K562 (cell line): Measurements from ENCODE around the gene CASP9. TPM values are rescaled to one million over a fixed set of nuclear protein-coding genes. Genes with fewer than 3 reads are reported as not detected.

ENCODE experiments used
- ATAC-seq: fragments of 200-7000 bp; cut with Tn5 transposase; 3 replicates; pipeline ENCODE4 v1.9.1; 2020; ENCODE audit warnings: moderate library complexity
- BruUV-seq: library from RNA; stranded (reverse); fragments of 400-500 nt; replicated peaks from 2 replicates; lab custom pipeline; 2021; lab: Mats Ljungman, UMichigan
- CTCF ChIA-PET: fragments of 300-600 bp; formaldehyde crosslinking; extraction: SDS; loops from one replicate; lab custom pipeline; 2021; ENCODE audit warnings: low intra/inter-chr PET ratio; lab: Yijun Ruan, JAX
- POLR2A ChIA-PET: fragments of 300-600, 350-650 bp; sonication (Branson Sonifier 250); formaldehyde crosslinking; extraction: SDS; loops from one replicate; lab custom pipeline; 2021; ENCODE audit warnings: antibody characterized with exemption, inconsistent platforms; lab: Yijun Ruan, JAX
- DNase-seq, 4 experiments: peaks; one replicate each; pipeline versions ENCODE4 v3.0.0 to v3.0.0-alpha.2; 2011 to 2018; ENCODE audit warnings: low spot score in 3 of 4, mixed read lengths in 3 of 4; ENCODE audit errors: extremely low read depth in 1 of 4
- FAIRE-seq: peaks from 2 replicates; lab custom pipeline; 2011; peaks lifted over from hg19 to GRCh38; lab: Jason Lieb, UNC
- H2AFZ ChIP-seq: 2 replicates; pipeline ENCODE4 v1.6.0; 2011; ENCODE audit warnings: low read depth, low read length, control low read depth, inconsistent platforms
- H3K27ac ChIP-seq: fragments of 200-600 bp; 3 replicates; pipeline ENCODE4 v1.8.0; 2011; ENCODE audit warnings: low read depth, mild to moderate bottlenecking, control low read depth, inconsistent platforms, low read length, moderate library complexity, mixed read lengths; ENCODE audit errors: extremely low read depth
- H3K27me3 ChIP-seq, 2 experiments: fragments of 300-600 bp in 1 of 2; 2 replicates in 1 of 2; 3 replicates in 1 of 2; pipeline versions ENCODE4 v1.6.0 to v1.8.0; 2011; ENCODE audit warnings: inconsistent platforms in 2 of 2, low read length in 2 of 2, mild to moderate bottlenecking in 1 of 2, mixed read lengths in 1 of 2, moderate library complexity in 1 of 2; ENCODE audit not compliant: control insufficient read depth in 2 of 2, insufficient read depth in 2 of 2
- H3K36me3 ChIP-seq: fragments of 300-600 bp; 3 replicates; pipeline ENCODE4 v1.8.0; 2011; ENCODE audit warnings: mild to moderate bottlenecking, low read length, inconsistent platforms; ENCODE audit not compliant: control insufficient read depth, insufficient read depth
- H3K4me1 ChIP-seq, 2 experiments: fragments of 200-600 bp in 1 of 2; replicated peaks in 1 of 2; 2 replicates in 1 of 2; 3 replicates in 1 of 2; pipeline versions ENCODE4 v1.5.1 to v1.8.0; 2011; ENCODE audit warnings: inconsistent platforms in 2 of 2, low read length in 2 of 2, mild to moderate bottlenecking in 1 of 2, mixed read lengths in 1 of 2, moderate library complexity in 1 of 2; ENCODE audit not compliant: control insufficient read depth in 2 of 2, insufficient read depth in 2 of 2
- H3K4me2 ChIP-seq: 2 replicates; pipeline ENCODE4 v1.6.1; 2011; ENCODE audit warnings: low read length, control low read depth, inconsistent platforms, mixed read lengths; ENCODE audit not compliant: insufficient read depth
- H3K4me3 ChIP-seq: fragments of 200-600 bp; sonication (generic), shearing (Covaris generic); 2 replicates; pipeline ENCODE4 v1.5.1; 2016; ENCODE audit warnings: control low read depth, inconsistent platforms
- H3K79me2 ChIP-seq: fragments of 200-600 bp; 3 replicates; pipeline ENCODE4 v1.8.0; 2011; ENCODE audit warnings: low read length, inconsistent platforms; ENCODE audit not compliant: control insufficient read depth, insufficient read depth
- H3K9ac ChIP-seq, 2 experiments: 2 replicates each; pipeline versions ENCODE4 v1.6.0 to v1.6.1; 2011; ENCODE audit warnings: low read depth in 2 of 2, low read length in 2 of 2, control low read depth in 1 of 2, inconsistent platforms in 1 of 2, mild to moderate bottlenecking in 1 of 2, mixed read lengths in 1 of 2; ENCODE audit not compliant: insufficient read depth in 1 of 2
- H3K9me1 ChIP-seq: one replicate; pipeline ENCODE4 v1.6.0; 2011; ENCODE audit warnings: inconsistent platforms, mild to moderate bottlenecking, low read length, moderate library complexity; ENCODE audit not compliant: control insufficient read depth, insufficient read depth
- H3K9me3 ChIP-seq: replicated peaks from 2 replicates; pipeline ENCODE4 v1.5.1; 2011; ENCODE audit warnings: low read depth, low read length, inconsistent platforms; ENCODE audit not compliant: control insufficient read depth, insufficient read depth
- H4K20me1 ChIP-seq: replicated peaks from 2 replicates; pipeline ENCODE4 v1.6.1; 2011; ENCODE audit warnings: low read length, inconsistent platforms, mixed read lengths; ENCODE audit not compliant: control insufficient read depth, insufficient read depth
- CHD1 ChIP-seq: fragments of 200-600 bp; sonication (generic); IDR thresholded peaks from one replicate; pipeline ENCODE4 v1.6.1; 2012; ENCODE audit warnings: mild to moderate bottlenecking, moderate library complexity, low read length, inconsistent platforms
- HDAC6 ChIP-seq: IDR thresholded peaks from 2 replicates; pipeline ENCODE4 v1.6.1; 2012; ENCODE audit warnings: low read depth, mild to moderate bottlenecking, control low read depth, inconsistent platforms, low read length, moderate library complexity
- KAT8 ChIP-seq: fragments of 450-650 bp; IDR thresholded peaks from 2 replicates; pipeline ENCODE4 v1.6.1; 2016; ENCODE audit warnings: low read depth, mild to moderate bottlenecking
- LCOR ChIP-seq: sonication (generic); formaldehyde crosslinking; IDR thresholded peaks from 2 replicates; pipeline ENCODE4 v1.8.0; 2022; ENCODE audit warnings: mild to moderate bottlenecking, missing genetic modification reagents
- MYC ChIP-seq, 2 experiments: fragments of 250-450 bp in 1 of 2; sonication (Bioruptor Pico) in 1 of 2; IDR thresholded peaks; 2 replicates each; pipeline versions ENCODE4 v1.5.1 to v1.6.1; 2012 to 2021; ENCODE audit warnings: low read depth in 2 of 2, borderline replicate concordance in 1 of 2, improper control_type of control experiment in 1 of 2, low read length in 1 of 2, mild to moderate bottlenecking in 1 of 2, moderate library complexity in 1 of 2
- NCOR1 ChIP-seq: fragments of 450-650 bp; IDR thresholded peaks from 2 replicates; pipeline ENCODE4 v1.6.1; 2016; ENCODE audit warnings: mild to moderate bottlenecking, moderate library complexity
- PHF21A ChIP-seq: fragments of 450-650 bp; IDR thresholded peaks from 2 replicates; pipeline ENCODE4 v1.6.1; 2017; ENCODE audit warnings: low read depth, borderline replicate concordance
- RUNX1 ChIP-seq: sonication (generic); IDR thresholded peaks from 2 replicates; pipeline ENCODE4 v1.6.1; 2016; ENCODE audit warnings: antibody characterized with exemption, low read depth
- SMAD1 ChIP-seq: fragments of 150-350 bp; IDR thresholded peaks from 2 replicates; pipeline ENCODE4 v1.6.1; 2014; ENCODE audit warnings: low read length, low read depth; ENCODE audit not compliant: partially characterized antibody
- TBP ChIP-seq: optimal IDR thresholded peaks from 2 replicates; pipeline ENCODE3; 2011; ENCODE audit warnings: low read depth, low read length, improper control_type of control experiment
- VEZF1 ChIP-seq: fragments of 200-800 bp; sonication (Bioruptor generic); IDR thresholded peaks from 2 replicates; pipeline ENCODE4 v1.6.1; 2017; ENCODE audit warnings: missing genetic modification characterization, missing compliant biosample characterization
- ZFP1 ChIP-seq: fragments of 450-650 bp; formaldehyde crosslinking; IDR thresholded peaks from 2 replicates; pipeline ENCODE4 v1.4.0; 2020; ENCODE audit warnings: mild to moderate bottlenecking, mixed read lengths
- ZKSCAN3 ChIP-seq: fragments of 250-450 bp; sonication (Bioruptor Pico); IDR thresholded peaks from 2 replicates; pipeline ENCODE4 v1.4.0; 2020
- ZKSCAN8 ChIP-seq: fragments of 200-800 bp; sonication (Bioruptor generic); IDR thresholded peaks from 2 replicates; pipeline ENCODE4 v1.6.1; 2016; ENCODE audit warnings: missing genetic modification characterization, missing compliant biosample characterization
- ZNF740 ChIP-seq, 3 experiments: fragments of 200-800 bp in 1 of 3; sonication (Bioruptor generic) in 1 of 3; sonication (generic) in 1 of 3; formaldehyde crosslinking in 1 of 3; IDR thresholded peaks; 2 replicates each; pipeline versions ENCODE4 v1.6.1 to v1.8.0; 2016 to 2022; ENCODE audit warnings: mild to moderate bottlenecking in 2 of 3, missing compliant biosample characterization in 2 of 3, missing genetic modification characterization in 2 of 3, missing genetic modification reagents in 1 of 3
- WGBS: fragments of 100-300 bp; shearing (Covaris generic); methylation state at CpG from one replicate; pipeline ENCODE4 v1.1.6; 2016; ENCODE audit warnings: low coverage, mixed read lengths; ENCODE audit not compliant: insufficient coverage; ENCODE audit errors: missing lambda C conversion rate; 5-methylcytosine and 5-hydroxymethylcytosine counted together
- in situ Hi-C: fragments of 300-500 bp; cut with MboI; formaldehyde crosslinking; loops from 4 replicates; pipeline ENCODE4 v1.15.0; 2018; ENCODE audit warnings: inconsistent platforms, mixed read lengths
- intact Hi-C: fragments of 100-400 bp; cut with micrococcal nuclease; formaldehyde crosslinking; loops from 2 replicates; pipeline ENCODE4 v1.14.2; 2022
- polyA plus RNA-seq, 8 experiments: library from polyadenylated mRNA; depleted of rRNA in 4 of 8; stranded (reverse) in 5 of 8; unstranded in 3 of 8; fragments of >200 nt; fragmentation: Nextera tagmentation in 2 of 8; fragmentation: Illumina TruSeq in 1 of 8; extraction: Ambion mirVana in 2 of 8; extraction: Trizol in 1 of 8; gene quantifications; 2 replicates each; pipeline versions ENCODE4 v1.2.1 to v1.2.3, GENCODE V29; 2011 to 2014; ENCODE audit warnings: inconsistent platforms in 1 of 8, missing spikeins in 1 of 8
- total RNA-seq, 7 experiments: library from RNA; depleted of rRNA in 6 of 7; stranded (reverse); fragments of >200 nt in 6 of 7; fragmentation: Illumina TruSeq in 2 of 7; extraction: Trizol in 2 of 7; gene quantifications; 2 replicates each; pipeline versions ENCODE4 v1.2.1 to v1.2.3, GENCODE V29; 2011 to 2021; ENCODE audit warnings: low replicate concordance in 1 of 7

The CASP9 gene
- total and polyA plus RNA-seq, 9 of the 15 experiments (the other 6 are each of a cell fraction or from before 2014, with no cell fraction given): 10.8 to 54.1 (median 30.7) TPM

GRCh38 chr1:15489052-15489736 is 34.8 kb downstream of the CASP9 start (continued):
- TF ChIP-seq MYC (IDR thresholded peaks at IDR 0.05; ENCODE audit: low read depth, low read length) (no peak), MYC (CRISPR knock-in tag; IDR thresholded peaks at IDR 0.05; ENCODE audit: borderline replicate concordance, low read depth) (no peak), SMAD1 (no peak), NCOR1 (no peak), TBP (no peak), ZKSCAN3 (CRISPR knock-in tag) (no peak)

GRCh38 chr1:15488371-15488770 is 35.6 kb downstream of the CASP9 start:
- intact Hi-C loops: no loop called here
- CTCF ChIA-PET: no interaction called here
- no peak overlapping the region for H3K4me2 ChIP-seq
- no peak for DNase-seq
- ATAC-seq: no peak
- no peak overlapping the region for H3K27ac ChIP-seq
- TF ChIP-seq ZNF740 (CRISPR knock-in tag; IDR thresholded peaks at IDR 0.05): no peak
- TF ChIP-seq ZNF740 (tag; IDR thresholded peaks at IDR 0.05): no peak
- no peak for TF ChIP-seq VEZF1
- no peak for TF ChIP-seq PHF21A
- TF ChIP-seq LCOR: no peak
- no peak for TF ChIP-seq CHD1
- TF ChIP-seq ZFP1: no peak
- TF ChIP-seq ZKSCAN8: no peak
- no peak for TF ChIP-seq HDAC6
- TF ChIP-seq KAT8: no peak
- TF ChIP-seq RUNX1: no peak
- TF ChIP-seq, all 486 proteins: peak for 0
- peaks cover 17% of the 10 kb centered on the region; the same call in 2 of the 3 replicates for H3K36me3 ChIP-seq
- no peak overlapping the region for H3K9ac ChIP-seq
- no peaks in the 10 kb centered on the region for H3K9me3 ChIP-seq
- WGBS: 44% methylated on average over 3 of the region's 3 CpGs
- no peaks in the 10 kb centered on the region for H4K20me1 ChIP-seq
- no peak overlapping the region for H3K4me3 ChIP-seq
- no TSS peak for BruUV-seq
- FAIRE-seq: no peak
- no peaks in the 10 kb centered on the region for H3K79me2 ChIP-seq
- H3K9me1 ChIP-seq: no peaks in the 10 kb centered on the region
- POLR2A ChIA-PET: interaction anchor here (1.3 kb wide), 1 partner anchor 11 kb away, joined by 4 read pairs; no protein-coding TSS in a partner anchor
- H3K27me3 ChIP-seq: no peaks in the 10 kb centered on the region
- H2AFZ ChIP-seq: no peak overlapping the region
- in situ Hi-C loops: no loop called here
- peaks cover 0 to 4% of the 10 kb centered on the region in 2 experiments; a peak in 1 of 5 replicates for H3K4me1 ChIP-seq
